GM18499 (cell line): ENCODE results near the gene BCR.
"Not testable (repeated sequence)": the region's sequence is repeated elsewhere in the genome, so short reads cannot be mapped to it uniquely, and the experiment has no call there.

Experiments
- ATAC-seq: cut with Tn5 transposase; IDR thresholded peaks from one replicate; pipeline ENCODE4 v1.9.1; 2021; ENCODE audit warnings: moderate number of reproducible peaks; ENCODE audit not compliant: insufficient read depth, unreplicated experiment

The BCR gene

GRCh38 chr22:23302171-23303002 is 122.1 kb downstream of the BCR start:
- ATAC-seq = no peak

- no peak for ATAC-seq
Observed at GRCh38 chr22:23305321-23305910, 125.1 kb downstream of the BCR start.

DNA sequence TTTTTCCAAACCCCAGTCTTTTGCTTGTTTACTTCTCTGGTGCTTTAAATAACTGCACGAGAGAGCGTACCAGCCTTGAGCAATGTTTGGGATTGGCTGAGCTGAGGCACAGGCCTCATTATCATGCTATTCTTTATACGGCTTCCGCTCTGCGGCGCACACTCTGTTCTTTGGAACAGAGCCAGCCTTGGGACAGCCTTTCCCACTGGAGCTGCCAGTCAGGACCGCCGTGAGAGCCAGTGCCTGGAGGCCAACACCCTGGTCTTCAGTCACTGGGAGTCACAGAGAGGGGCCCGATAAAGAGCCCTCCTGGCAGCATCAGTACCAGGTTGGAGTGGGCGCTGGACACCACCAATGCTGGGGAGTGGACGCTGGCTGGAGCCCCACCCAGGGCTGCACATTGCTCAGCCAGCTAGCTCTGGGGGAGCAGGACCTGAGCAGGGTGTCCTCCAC is 125.6 kb downstream of the BCR start:
- no peak for ATAC-seq

DNA sequence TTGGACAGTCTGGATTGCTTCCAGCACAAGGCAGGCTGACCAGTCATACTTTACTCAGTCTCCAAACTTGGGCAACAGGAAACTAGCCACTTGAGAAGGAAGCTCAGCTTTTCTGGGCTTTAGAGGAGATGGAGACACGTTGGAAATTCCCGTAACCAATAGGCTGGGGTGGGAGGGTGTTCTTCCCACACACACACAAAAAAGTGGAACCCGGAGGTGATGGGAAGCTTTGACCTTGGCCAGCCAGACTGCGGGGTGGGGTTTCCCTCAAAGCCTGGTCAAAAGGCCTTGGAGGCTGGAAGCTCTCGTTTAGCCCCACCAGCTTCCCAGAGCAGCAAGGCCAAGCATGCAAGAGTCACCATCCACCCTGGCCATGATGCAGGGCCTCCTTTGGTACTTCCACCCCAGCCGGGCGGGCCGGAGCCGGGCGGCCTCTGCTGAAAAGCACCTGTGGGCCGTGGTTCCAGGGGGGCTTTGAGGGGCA is 126.2 kb downstream of the BCR start:
- no peak for ATAC-seq

- no peak for ATAC-seq
Observed at GRCh38 chr22:23306926-23307325, 126.6 kb downstream of the BCR start.

DNA sequence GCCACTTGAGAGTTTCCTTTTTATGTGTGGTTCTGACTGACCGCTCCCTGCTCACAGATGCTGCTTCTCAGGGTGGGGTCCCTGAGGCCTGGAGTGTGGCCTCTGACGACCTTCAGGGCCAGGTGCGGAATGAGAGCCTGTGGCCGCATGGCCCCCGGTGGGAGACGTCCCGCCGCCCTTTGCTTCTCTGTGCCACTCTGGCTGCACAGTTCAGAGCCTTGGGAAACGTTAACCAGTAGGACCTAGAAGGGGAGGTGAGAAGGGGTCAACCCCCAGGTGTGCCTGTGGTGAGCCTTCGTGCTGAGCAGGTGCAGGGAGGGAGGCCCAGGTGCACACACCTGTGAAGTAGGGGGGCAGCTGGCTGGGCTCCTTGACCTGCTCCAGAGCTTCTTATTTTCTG is 127.2 kb downstream of the BCR start:
- not testable (repeated sequence) for ATAC-seq

DNA sequence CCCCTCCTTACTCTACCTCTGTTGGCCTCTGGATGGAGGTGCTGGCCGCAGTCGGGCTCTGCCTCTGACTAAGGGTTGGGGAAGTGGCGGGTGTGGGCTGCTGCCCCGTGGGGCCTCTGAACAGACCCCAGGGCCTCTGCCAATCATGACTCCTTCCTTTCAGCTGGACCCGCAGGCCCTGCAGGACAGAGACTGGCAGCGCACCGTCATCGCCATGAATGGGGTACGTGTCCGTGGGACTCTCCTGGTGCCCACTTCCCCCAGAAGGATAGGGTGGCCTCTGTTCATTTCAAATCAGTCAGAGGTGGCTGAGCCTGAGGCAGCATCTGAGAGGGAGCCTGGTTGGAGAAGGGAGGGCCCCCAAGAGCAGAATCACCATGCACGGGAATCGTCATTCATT is 129.0 kb downstream of the BCR start:
- ATAC-seq = not testable (repeated sequence)

- not testable (repeated sequence) for ATAC-seq
Observed at GRCh38 chr22:23310443-23311097, 130.3 kb downstream of the BCR start.

DNA sequence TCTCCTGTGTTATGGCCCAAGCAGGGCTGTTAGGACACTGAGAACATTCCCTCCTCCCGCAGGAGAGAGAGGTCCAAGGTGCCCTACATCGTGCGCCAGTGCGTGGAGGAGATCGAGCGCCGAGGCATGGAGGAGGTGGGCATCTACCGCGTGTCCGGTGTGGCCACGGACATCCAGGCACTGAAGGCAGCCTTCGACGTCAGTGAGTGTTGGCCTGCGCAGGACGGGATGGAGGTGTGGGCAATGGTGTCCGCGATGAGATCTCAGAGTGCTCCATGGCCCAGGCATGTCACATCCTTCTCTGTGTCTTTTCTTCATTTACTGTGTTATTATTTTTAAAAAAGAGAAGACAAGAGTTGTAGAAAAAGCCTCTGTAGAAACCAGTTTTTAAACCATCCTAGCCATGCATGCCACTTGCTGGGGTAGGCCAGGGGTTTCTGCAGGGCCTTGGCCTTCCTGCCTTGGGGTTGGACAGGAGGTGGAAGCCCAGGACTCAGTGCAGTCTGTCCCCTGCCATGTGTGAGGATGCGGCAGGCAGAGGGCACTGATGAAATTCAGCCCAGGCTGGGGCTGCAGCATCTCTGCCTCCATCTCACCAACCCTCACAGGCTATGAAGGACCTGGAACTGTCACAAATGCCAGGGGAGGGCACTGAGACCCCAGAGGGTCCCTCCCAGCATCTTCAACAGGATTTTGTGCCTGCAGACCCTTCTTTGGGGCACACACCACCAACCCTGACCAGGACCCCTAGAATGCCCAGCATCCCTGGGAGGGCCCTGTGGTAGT is 131.5 kb downstream of the BCR start:
- ATAC-seq = not testable (repeated sequence)

GRCh38 chr22:23313791-23314567 is 133.7 kb downstream of the BCR start:
- no peak for ATAC-seq

DNA sequence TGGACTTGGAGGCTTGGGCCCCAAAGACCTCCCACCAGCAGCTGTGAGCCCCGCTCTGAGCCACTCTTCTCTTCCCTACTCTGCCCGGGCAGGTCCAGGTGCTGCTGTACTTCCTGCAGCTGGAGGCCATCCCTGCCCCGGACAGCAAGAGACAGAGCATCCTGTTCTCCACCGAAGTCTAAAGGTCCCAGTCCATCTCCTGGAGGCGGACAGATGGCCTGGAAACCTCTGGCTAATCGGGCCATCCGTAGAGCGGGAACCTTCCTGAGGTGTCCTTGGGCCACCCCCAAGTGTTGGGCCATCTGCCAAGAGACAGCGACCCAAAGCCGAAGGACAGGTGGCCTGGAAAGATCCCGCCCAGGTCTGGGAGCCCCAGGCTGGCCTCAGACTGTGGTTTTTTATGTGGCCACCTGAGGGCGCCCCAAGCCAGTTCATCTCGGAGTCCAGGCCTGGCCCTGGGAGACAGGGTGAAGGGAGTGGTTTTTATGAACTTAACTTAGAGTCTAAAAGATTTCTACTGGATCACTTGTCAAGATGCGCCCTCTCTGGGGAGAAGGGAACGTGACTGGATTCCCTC is 135.1 kb downstream of the BCR start:
- ATAC-seq = no peak

GRCh38 chr22:23316596-23316995 is 136.3 kb downstream of the BCR start:
- ATAC-seq = not testable (repeated sequence)

DNA sequence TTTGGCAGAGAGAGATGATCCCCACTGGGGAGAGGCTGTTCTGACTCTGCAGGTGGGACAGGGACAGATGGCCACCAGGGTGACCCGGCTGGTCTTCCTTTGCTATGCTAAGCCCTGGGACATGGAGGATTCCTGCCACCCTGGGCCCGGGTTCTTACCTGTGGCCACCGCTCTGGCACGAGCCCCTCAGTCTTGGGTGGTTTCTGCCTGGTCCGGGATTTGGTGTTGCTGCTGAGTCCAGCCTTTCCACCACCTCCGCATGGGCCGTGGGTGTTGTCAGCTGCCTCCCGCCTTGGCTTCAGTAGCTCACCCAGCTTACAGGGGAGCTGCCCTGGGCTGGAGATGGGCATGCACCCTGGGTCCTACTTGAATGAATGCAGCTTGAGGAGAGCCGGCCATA is 138.0 kb downstream of the BCR start:
- ATAC-seq = not testable (repeated sequence)

- ATAC-seq = not testable (repeated sequence)
Observed at GRCh38 chr22:23322497-23323080, 142.3 kb downstream of the BCR start.

DNA sequence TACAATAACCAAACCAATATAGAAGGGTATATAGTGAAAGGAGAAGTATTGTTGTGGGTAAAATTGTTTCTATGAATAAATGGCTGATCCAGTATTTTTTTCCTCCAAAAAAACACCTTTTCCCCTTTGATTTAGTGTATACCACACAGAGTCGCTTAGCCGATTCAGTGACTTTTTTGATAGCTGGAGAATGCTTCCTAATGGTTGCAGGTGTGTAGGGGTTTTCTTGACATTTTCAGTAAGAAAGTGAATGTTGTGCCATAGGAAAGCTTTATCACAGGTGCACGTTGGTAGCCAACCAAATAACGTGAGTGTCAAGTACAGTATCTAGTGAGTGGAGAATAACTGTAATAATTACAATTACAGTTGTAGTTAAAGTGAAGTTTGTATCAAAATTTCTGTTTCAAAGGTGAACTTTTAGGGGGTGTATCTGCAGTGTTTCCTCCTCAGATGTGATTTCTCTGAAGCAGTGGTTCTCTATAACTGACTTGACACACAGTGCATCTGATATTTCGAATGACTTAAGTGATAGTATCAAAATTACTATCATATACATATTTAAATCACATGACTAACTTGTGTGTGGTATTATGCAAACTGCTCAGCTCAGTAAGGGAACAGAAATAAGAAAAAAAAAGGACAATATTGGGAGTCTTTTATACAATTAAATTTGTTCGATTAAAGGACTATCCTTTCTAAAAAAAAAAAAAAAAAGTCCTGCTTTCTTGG is 143.8 kb downstream of the BCR start:
- not testable (repeated sequence) for ATAC-seq

DNA sequence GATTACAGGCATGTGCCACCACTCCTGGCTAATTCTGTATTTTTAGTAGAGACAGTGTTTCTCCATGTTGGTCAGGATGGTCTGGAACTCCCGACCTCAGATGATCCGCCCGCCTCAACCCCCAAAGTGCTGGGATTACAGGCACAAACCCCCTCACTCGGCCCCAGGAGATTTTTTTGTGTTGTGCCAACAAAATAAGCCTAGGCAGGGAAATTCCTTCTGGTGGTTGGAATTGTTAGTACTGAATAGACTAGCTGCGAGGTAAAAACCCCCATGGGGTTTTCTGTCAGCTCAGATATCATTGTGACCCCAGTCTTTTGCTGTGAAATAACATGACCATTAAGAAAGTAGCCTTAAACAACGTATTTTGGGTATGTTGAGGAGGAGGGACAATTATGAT is 144.9 kb downstream of the BCR start:
- ATAC-seq = no peak

DNA sequence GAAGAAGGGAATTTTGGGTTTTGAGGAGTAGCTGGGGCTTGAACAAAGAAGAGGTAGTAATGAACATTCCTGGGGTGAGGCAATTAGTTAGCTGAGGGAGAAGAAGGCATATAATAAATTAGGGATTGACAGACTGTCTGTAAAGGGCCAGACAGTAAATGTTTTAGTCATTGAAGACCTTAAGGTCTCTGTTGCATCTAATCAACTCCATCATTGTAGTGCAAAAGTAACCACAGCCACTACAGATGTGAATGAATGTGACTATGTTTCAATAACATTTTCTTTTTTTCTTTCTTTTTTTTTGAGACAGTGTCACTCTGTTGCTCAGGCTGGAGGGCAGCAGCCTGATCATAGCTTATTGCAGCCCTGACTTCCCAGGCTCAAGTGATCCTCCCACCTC is 153.5 kb downstream of the BCR start:
- not testable (repeated sequence) for ATAC-seq

- ATAC-seq = not testable (repeated sequence)
Observed at GRCh38 chr22:23337672-23338071, 157.4 kb downstream of the BCR start.
